Mesodermal cell (in vitro differentiated cells): ENCODE results near the gene CPEB4.

Source experiments
- H3K27ac ChIP-seq: 2 replicates; pipeline ENCODE4 v1.7.0; 2013; ENCODE audit warnings: mild to moderate bottlenecking, low read depth, low read length, moderate library complexity; ENCODE audit not compliant: severe bottlenecking
- H3K36me3 ChIP-seq: 2 replicates; pipeline ENCODE4 v1.7.1; 2013; ENCODE audit warnings: mild to moderate bottlenecking, low read length, moderate library complexity; ENCODE audit not compliant: control insufficient read depth, insufficient read depth
- H3K4me1 ChIP-seq: one replicate; pipeline ENCODE4 v1.7.1; 2013; ENCODE audit warnings: mild to moderate bottlenecking, low read length; ENCODE audit not compliant: insufficient read depth, control insufficient read depth, poor library complexity, severe bottlenecking
- H3K4me3 ChIP-seq: 2 replicates; pipeline ENCODE4 v1.7.0; 2013; ENCODE audit warnings: low read length, control low read depth, mild to moderate bottlenecking; ENCODE audit not compliant: insufficient read depth, poor library complexity, severe bottlenecking; ENCODE audit errors: extremely low read depth
- H3K9me3 ChIP-seq: 2 replicates; pipeline ENCODE4 v1.7.1; 2013; ENCODE audit warnings: mild to moderate bottlenecking, low read length, moderate library complexity; ENCODE audit not compliant: control insufficient read depth
- WGBS, 2 experiments: methylation state at CpG; one replicate each; pipeline ENCODE4 v1.1.5; 2013; ENCODE audit warnings: missing lambda C conversion rate in 2 of 2; ENCODE audit not compliant: insufficient coverage in 2 of 2; 5-methylcytosine and 5-hydroxymethylcytosine counted together

CPEB4 gene

DNA sequence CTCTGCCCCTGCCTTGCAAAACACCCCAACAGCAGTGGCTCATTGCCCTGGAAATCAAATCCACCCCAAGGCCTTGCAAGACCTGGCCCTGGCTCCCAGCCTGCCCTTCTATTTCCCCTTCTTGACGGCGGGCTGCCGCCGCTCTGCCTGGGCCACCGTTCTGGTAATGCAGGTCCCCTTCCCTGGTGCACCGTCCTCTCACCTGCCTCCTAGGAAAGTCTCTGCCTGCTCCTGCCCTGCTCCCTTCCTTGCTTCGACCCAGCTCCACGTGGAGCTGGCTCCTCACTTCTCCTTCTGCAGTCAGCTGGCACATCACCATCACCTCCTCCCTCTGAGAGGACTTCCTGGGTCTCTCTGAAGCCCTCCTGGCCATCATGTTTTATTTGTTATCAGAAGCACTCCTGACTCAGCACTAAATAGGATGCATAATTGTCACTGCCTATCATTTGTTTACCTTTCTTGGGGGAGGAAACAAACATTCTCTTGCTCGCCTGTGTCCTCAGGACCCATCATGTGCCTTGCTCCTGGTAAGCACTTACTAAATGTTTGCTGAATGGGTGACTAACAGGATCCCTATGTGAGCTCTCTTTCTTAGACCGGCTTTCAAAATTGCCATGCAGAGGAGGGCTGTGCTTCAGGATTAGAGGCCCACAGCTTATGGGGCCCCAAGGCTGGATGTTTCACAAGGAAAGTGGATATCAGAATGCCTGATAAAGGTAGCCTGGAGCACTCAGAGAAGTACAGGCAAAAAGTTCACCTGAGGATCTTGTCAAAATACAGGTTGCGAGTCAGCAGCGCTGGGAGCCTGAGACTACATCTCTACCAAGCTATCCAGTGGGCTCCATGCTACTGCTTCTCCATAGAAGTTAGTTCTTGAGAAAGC lies 81.3 kb downstream of the CPEB4 start:
- WGBS, 2 experiments = 82 to 83% methylated on average over 11 to 12 of the region's 12 CpGs
- Histone ChIP-seq H3K27ac (peak overlapping the region; percentile 96), H3K4me3 (no peak overlapping the region), H3K9me3 (no peaks in the 10 kb centered on the region), H3K36me3 (no peaks in the 10 kb centered on the region), H3K4me1 (peaks cover 28% of the 10 kb centered on the region)

DNA sequence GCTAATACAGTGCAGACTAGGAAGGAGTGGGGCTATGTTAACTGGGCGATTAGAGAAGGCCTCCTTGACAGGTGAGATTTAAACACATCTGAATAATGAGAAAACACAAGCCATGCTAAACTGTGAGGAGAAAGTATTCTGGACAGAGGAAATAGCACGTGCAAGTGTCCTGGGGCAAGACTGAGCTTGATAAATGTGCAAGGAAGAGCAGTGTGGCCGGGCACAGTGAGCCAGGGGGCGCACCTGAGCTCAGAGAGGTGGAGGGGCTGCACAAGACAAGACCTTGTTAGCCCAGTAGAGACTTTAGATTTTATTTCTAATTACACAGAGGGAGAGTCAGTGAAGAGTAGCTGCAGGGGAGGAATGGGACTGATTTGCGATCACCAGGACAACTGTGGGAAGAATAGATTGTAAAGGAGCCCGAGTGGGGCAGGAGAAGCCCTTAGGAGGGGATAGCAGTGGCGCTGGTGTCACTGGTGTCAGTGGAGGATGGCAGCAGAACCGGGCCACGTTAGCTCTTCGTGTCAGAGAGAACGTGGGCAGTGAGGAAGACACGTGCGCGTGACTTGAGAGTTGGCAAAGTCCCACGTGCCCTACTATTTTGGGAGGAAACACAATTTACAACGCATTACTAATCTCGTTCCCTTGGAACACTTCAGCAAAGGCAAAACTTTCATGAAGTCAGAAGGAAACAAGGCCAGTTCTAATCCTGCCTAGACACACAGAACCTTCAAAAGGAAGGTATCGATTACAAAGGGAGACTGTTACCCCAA lies 82.9 kb downstream of the CPEB4 start:
- Histone ChIP-seq H3K4me3 (no peak overlapping the region), H3K27ac (peak overlapping the region; percentile 96), H3K9me3 (no peaks in the 10 kb centered on the region), H3K36me3 (no peaks in the 10 kb centered on the region), H3K4me1 (peaks cover 28% of the 10 kb centered on the region)
- WGBS, 2 experiments = 91 to 97% methylated on average over 16 to 17 of the region's 18 CpGs

DNA sequence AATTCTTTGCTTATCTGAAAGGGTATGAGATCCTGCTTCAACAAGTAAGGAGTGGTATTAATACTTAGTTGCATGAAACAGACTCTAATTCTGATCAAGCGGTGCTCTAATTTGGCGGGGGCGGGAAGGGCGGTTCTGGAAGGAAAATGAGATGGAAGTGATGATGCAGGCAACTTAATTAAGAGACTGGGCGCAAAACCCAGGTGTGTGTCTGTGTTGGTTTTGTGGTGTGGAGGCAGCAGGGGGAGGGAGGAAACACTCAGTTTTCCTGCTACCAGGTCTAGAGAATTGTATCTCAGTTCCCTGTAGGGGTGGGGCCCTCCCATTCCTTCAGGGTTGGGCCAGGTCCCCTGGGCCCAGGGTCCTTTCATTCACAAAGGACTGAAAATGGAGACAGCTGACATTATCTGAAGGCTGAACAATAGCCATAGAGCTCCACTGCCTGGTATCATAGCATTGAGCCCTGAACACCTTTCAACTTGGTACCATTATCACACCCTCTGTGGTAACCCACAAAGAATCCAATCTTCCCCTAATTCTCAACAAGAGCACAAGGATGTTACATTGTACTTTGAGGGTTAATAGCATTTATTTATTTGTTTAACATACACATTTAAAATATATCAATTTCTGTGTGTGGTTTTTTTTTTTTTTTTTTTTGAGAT lies 83.7 kb downstream of the CPEB4 start:
- Histone ChIP-seq H3K27ac (no peak overlapping the region), H3K4me3 (no peak overlapping the region), H3K9me3 (no peaks in the 10 kb centered on the region), H3K4me1 (peaks cover 28% of the 10 kb centered on the region), H3K36me3 (no peaks in the 10 kb centered on the region)
- 94 to 95% methylated on average over 5 of the region's 5 CpGs for WGBS, 2 experiments

DNA sequence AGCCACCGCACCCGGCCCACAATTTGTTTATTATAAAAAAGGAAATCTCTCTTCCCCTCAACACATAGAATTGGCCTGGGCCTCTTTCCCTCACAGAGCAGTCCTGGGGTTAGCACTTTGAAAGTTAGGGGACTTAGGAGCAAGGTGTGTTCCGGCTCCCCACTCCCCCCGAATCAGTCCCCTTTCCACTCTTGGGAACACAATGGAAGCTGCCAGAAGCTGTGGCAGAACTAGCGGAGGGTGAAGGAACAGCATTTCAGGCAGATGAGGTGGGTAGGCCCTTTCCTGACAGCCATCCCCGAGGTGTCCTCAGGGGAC lies 84.4 kb downstream of the CPEB4 start:
- no peak overlapping the region for H3K27ac ChIP-seq
- peaks cover 28% of the 10 kb centered on the region for H3K4me1 ChIP-seq
- H3K4me3 ChIP-seq = no peak overlapping the region
- H3K9me3 ChIP-seq = no peaks in the 10 kb centered on the region
- WGBS, 2 experiments = 63 to 83% methylated on average over 1 to 2 of the region's 6 CpGs
- H3K36me3 ChIP-seq = no peaks in the 10 kb centered on the region

DNA sequence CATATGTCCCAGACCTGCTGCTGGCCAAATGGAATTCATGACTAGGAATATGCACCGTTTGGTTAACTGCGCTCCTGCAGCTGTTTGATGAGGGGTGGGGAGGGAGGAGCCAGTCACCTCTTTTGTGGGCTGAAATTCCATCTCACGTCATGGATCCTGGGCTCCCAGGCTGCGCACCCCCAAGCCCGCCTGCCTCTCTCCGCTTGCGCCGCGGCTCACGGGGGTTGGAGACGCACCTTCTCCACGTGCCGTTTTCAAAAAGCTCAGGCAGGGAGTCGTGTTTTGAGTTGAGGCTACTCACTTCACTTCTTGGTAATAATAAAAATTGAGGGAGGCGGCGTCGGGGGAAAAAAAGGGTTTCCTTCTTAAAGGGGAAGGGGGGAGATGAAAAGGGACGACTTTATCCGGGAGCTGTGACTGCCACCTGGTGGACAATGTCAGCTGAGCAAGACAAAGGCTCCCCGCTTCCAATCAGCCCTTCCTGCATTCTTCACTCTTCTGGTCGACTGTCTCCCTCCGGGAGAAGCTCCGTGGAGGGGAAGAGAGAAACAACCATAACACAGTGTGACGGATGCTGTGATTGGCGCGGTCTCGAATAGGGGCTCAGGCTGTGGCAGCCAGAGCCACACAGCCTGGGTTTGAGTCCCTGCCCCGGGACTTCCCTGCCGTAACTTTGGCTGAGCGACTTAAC lies 84.9 kb downstream of the CPEB4 start:
- 40 to 46% methylated on average over 17 to 22 of the region's 30 CpGs for WGBS, 2 experiments

DNA sequence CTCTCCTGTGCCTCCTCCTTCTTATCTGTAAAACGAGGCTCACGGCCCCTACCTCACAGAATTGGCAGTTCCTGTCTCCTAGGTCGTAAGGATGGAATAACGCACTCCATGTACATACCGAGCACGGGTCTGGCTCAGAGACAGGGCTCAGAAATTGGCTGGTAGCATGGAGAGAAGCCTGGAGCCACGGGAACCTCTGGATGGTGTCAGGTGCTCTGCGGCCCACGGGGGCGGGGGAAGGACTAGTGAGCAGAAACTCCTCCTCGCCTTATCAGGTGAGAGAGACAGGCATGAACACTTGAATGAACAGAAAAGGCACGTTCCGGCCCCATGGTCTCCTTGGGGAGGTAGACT lies 85.4 kb downstream of the CPEB4 start:
- Histone ChIP-seq H3K4me3 (peak overlapping the region; percentile 9), H3K9me3 (no peaks in the 10 kb centered on the region), H3K27ac (no peak overlapping the region), H3K36me3 (no peaks in the 10 kb centered on the region), H3K4me1 (peaks cover 22% of the 10 kb centered on the region)
- 54 to 65% methylated on average over 10 to 13 of the region's 13 CpGs for WGBS, 2 experiments

More for the DNA sequence above, 84.9 kb downstream of the CPEB4 start:
- H3K36me3 ChIP-seq = no peaks in the 10 kb centered on the region
- no peaks in the 10 kb centered on the region for H3K9me3 ChIP-seq
- no peak overlapping the region for H3K27ac ChIP-seq
- H3K4me1 ChIP-seq = peaks cover 25% of the 10 kb centered on the region
- H3K4me3 ChIP-seq = peak overlapping the region; percentile 9

DNA sequence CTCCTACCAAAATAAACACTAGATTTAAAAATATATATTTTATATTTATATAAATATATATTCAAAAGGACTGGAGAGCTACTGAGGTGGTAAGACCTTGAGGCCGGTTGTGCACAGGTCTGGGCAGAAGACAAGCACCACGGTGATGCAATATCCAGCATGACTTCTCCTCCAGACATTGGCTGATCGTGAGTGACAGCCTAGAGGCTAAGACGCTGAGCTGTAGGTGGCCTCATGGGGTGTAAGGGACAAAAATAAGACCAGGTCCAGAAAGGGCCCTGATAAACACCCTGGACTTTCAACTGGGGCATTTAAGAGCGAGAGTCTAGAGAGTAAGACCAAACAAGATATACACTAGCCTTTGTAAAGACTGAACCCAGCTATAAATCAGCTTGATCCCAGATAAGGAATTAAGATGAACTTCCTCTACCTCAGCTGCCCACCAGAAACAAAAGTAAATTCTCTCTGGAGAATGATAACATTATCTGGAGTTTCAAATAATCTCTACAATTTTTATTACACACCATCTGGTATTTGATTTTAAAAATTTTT lies 86.6 kb downstream of the CPEB4 start:
- Histone ChIP-seq H3K27ac (no peak overlapping the region), H3K4me3 (no peak overlapping the region), H3K4me1 (peaks cover 11% of the 10 kb centered on the region), H3K36me3 (no peaks in the 10 kb centered on the region), H3K9me3 (no peaks in the 10 kb centered on the region)
- 77 to 100% methylated on average over 3 to 4 of the region's 5 CpGs for WGBS, 2 experiments

DNA sequence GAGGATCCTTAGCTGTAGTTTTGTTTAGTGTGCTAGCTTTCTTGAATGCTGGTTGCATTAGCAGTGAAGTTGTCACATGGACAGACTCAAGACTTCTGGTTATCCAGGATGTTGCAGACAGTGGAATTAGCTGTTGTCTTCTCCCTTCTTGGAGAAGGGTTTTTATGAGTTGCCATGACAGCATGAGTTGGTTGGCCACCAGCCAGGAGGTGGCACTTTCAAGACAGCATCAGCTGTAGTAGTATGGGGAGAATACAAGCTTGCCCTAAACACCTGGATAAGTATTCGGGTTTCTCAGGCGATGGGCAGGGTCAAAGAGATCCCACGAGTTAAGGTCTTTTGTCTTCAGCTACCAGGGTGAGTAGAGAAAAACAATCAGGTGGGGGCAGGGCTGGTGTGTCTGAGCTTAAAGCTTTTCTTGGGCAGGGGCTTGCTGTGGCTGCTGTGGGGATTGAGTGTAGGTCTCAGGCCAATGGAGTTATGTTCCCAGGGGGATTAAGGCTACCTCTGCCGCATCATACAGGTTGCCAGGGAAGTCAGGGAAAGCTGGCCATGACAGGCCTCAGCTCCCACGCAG lies 93.1 kb downstream of the CPEB4 start:
- no peaks in the 10 kb centered on the region for H3K9me3 ChIP-seq
- H3K4me3 ChIP-seq = no peak overlapping the region
- 59 to 63% methylated on average over 4 to 5 of the region's 5 CpGs for WGBS, 2 experiments
- H3K36me3 ChIP-seq = no peaks in the 10 kb centered on the region
- no peaks in the 10 kb centered on the region for H3K4me1 ChIP-seq
- no peak overlapping the region for H3K27ac ChIP-seq

DNA sequence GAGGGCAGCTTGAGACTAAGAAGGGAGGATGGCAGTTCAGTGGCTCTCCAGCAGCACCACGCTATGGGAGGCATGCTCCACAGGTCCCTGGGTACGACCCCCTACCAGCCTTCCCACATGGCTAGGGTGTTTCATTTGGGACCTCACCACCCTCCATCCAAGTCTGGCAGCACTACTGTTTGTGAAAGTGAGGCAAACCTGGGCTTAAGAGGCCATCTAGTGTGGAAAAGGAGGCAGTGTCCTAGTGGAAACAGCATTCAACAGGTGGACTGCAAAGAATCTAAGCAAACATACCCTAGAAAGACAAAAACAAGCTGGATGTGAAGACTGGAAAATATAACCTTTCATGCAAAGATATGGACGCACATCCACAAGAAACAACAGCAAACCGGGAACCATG lies 96.1 kb downstream of the CPEB4 start:
- no peaks in the 10 kb centered on the region for H3K36me3 ChIP-seq
- H3K27ac ChIP-seq = no peak overlapping the region
- H3K9me3 ChIP-seq = no peaks in the 10 kb centered on the region
- H3K4me1 ChIP-seq = no peaks in the 10 kb centered on the region
- no peak overlapping the region for H3K4me3 ChIP-seq
- WGBS, 2 experiments = 20 to 74% methylated on average over 1 to 4 of the region's 4 CpGs
